Activated CD4-positive, alpha-beta T cell treated with anti-CD3 and anti-CD28 coated beads, Interleukin-2, amount 50 U/mL, for 1 hour (primary cell): ENCODE data around the gene CCDC192.

Source experiments
- DNase-seq: peaks from one replicate; pipeline ENCODE4 v3.0.0-alpha.2; 2020

Gene CCDC192

GRCh38 chr5:127963233-127963632 is 260.0 kb downstream of the CCDC192 start:
- no peak for DNase-seq

GRCh38 chr5:127963931-127964330 is 260.7 kb downstream of the CCDC192 start:
- DNase-seq = no peak

- no peak for DNase-seq
Observed at GRCh38 chr5:127967323-127967982, 264.3 kb downstream of the CCDC192 start.

GRCh38 chr5:127967983-127968592 is 264.9 kb downstream of the CCDC192 start:
- no peak for DNase-seq

GRCh38 chr5:127969002-127969401 is 265.8 kb downstream of the CCDC192 start:
- no peak for DNase-seq

GRCh38 chr5:127969651-127970050 is 266.5 kb downstream of the CCDC192 start:
- no peak for DNase-seq

GRCh38 chr5:127970081-127970480 is 266.9 kb downstream of the CCDC192 start:
- DNase-seq = no peak

GRCh38 chr5:127970854-127971425 is 267.7 kb downstream of the CCDC192 start:
- no peak for DNase-seq

GRCh38 chr5:127975961-127976360 is 272.8 kb downstream of the CCDC192 start:
- DNase-seq = no peak

GRCh38 chr5:127976525-127976924 is 273.3 kb downstream of the CCDC192 start:
- no peak for DNase-seq

- no peak for DNase-seq
Observed at GRCh38 chr5:127976991-127977717, 274.0 kb downstream of the CCDC192 start.

- no peak for DNase-seq
Observed at GRCh38 chr5:127978738-127979300, 275.6 kb downstream of the CCDC192 start.

GRCh38 chr5:127979475-127979874 is 276.3 kb downstream of the CCDC192 start:
- DNase-seq = no peak

- no peak for DNase-seq
Observed at GRCh38 chr5:127980843-127981242, 277.7 kb downstream of the CCDC192 start.

GRCh38 chr5:127981498-127981897 is 278.3 kb downstream of the CCDC192 start:
- no peak for DNase-seq

- DNase-seq = no peak
Observed at GRCh38 chr5:127985811-127986325, 282.7 kb downstream of the CCDC192 start.

GRCh38 chr5:127987354-127988145 is 284.4 kb downstream of the CCDC192 start:
- no peak for DNase-seq

GRCh38 chr5:127988146-127988760 is 285.1 kb downstream of the CCDC192 start:
- no peak for DNase-seq
